Medulla oblongata (tissue), 1 donor: ENCODE measurements around the gene CYSRT1.
"Not testable (repeated sequence)": the region's sequence is repeated elsewhere in the genome, so short reads cannot be mapped to it uniquely, and the experiment has no call there.

Experiments
- DNase-seq: peaks from one replicate; pipeline ENCODE4 v3.0.0-alpha.2; 2015; ENCODE audit errors: extremely low spot score

Gene CYSRT1

GRCh38 chr9:137237759-137238726, 13.1 kb downstream of the CYSRT1 start:
- peak; percentile 86 for DNase-seq

- DNase-seq = not testable (repeated sequence)
These were observed 14.7 kb downstream of the CYSRT1 start for GRCh38 chr9:137239541-137240200.

GRCh38 chr9:137240318-137240840, 15.4 kb downstream of the CYSRT1 start:
- DNase-seq = peak; percentile 86

GRCh38 chr9:137240841-137241489, 16.0 kb downstream of the CYSRT1 start, which contains the start of gene TUBB4B:
Gene TUBB4B (plus strand): TSS chr9:137241287. CDS start chr9:137241361, 74 bp downstream.
- DNase-seq = peak; percentile 100

- no peak for DNase-seq
These were observed 16.7 kb downstream of the CYSRT1 start for GRCh38 chr9:137241490-137242268.

GRCh38 chr9:137242269-137243203, 17.6 kb downstream of the CYSRT1 start:
- no peak for DNase-seq

- not testable (repeated sequence) for DNase-seq
These were observed 18.3 kb downstream of the CYSRT1 start for GRCh38 chr9:137243266-137243625.

- DNase-seq = no peak
These were observed 18.9 kb downstream of the CYSRT1 start for GRCh38 chr9:137243626-137244485.

GRCh38 chr9:137244486-137245449, 19.8 kb downstream of the CYSRT1 start:
- no peak for DNase-seq

- DNase-seq = no peak
These were observed 20.8 kb downstream of the CYSRT1 start for GRCh38 chr9:137245450-137246421.

GRCh38 chr9:137247135-137247915, 22.4 kb downstream of the CYSRT1 start:
- DNase-seq = no peak

- DNase-seq = no peak
These were observed 22.9 kb downstream of the CYSRT1 start for GRCh38 chr9:137247916-137248175.

GRCh38 chr9:137250329-137251193, 25.6 kb downstream of the CYSRT1 start:
- no peak for DNase-seq

GRCh38 chr9:137251194-137251461, 26.2 kb downstream of the CYSRT1 start, which contains the start of gene STPG3:
Gene STPG3 (plus strand): TSS chr9:137251286. CDS start chr9:137251287, 1 bp downstream.
- no peak for DNase-seq

- DNase-seq = no peak
These were observed 26.7 kb downstream of the CYSRT1 start for GRCh38 chr9:137251490-137252268.
